SK-N-SH treated with all-trans-retinoic acid at 6 μM for 48 hours (cell line): Measurements from ENCODE around the gene BCKDHA.

Experiments
- ATAC-seq: fragments of 200-7000 bp; cut with Tn5 transposase; 3 replicates; pipeline ENCODE4 v1.9.1; 2020; ENCODE audit warnings: mild to moderate bottlenecking, moderate library complexity
- BACH2 ChIP-seq: fragments of 250-450 bp; sonication (Bioruptor Pico); IDR thresholded peaks from 2 replicates; pipeline ENCODE4 v1.9.0; 2021; ENCODE audit warnings: mild to moderate bottlenecking, borderline replicate concordance
- CREB5 ChIP-seq: fragments of 250-450 bp; sonication (Bioruptor Pico); IDR thresholded peaks from 2 replicates; pipeline ENCODE4 v1.5.1; 2020; ENCODE audit warnings: low read depth, mild to moderate bottlenecking, moderate library complexity
- CSDC2 ChIP-seq: fragments of 250-450 bp; sonication (Bioruptor Pico); IDR thresholded peaks from 2 replicates; pipeline ENCODE4 v1.5.0; 2020; ENCODE audit warnings: mild to moderate bottlenecking, moderate library complexity
- ESRRG ChIP-seq: fragments of 250-450 bp; sonication (Bioruptor Pico); IDR thresholded peaks from 2 replicates; pipeline ENCODE4 v1.6.1; 2021; ENCODE audit warnings: mild to moderate bottlenecking
- GLIS3 ChIP-seq: fragments of 250-450 bp; sonication (Bioruptor Pico); IDR thresholded peaks from 2 replicates; pipeline ENCODE4 v1.5.0; 2020; ENCODE audit warnings: mild to moderate bottlenecking, moderate library complexity
- ISL1 ChIP-seq: fragments of 250-450 bp; sonication (Bioruptor Pico); IDR thresholded peaks from 2 replicates; pipeline ENCODE4 v2.1.2; 2022; ENCODE audit warnings: mild to moderate bottlenecking, moderate library complexity
- OSR1 ChIP-seq: fragments of 250-450 bp; sonication (Bioruptor Pico); IDR thresholded peaks from 2 replicates; pipeline ENCODE4 v1.8.0; 2022; ENCODE audit warnings: moderate library complexity, mild to moderate bottlenecking, inconsistent platforms
- PATZ1 ChIP-seq: fragments of 250-450 bp; sonication (Bioruptor Pico); IDR thresholded peaks from 2 replicates; pipeline ENCODE4 v1.8.0; 2020; ENCODE audit warnings: mild to moderate bottlenecking, moderate library complexity, borderline replicate concordance
- POU6F1 ChIP-seq: fragments of 250-450 bp; sonication (Bioruptor Pico); IDR thresholded peaks from 2 replicates; pipeline ENCODE4 v1.8.0; 2021; ENCODE audit warnings: low read depth, mild to moderate bottlenecking, moderate library complexity, borderline replicate concordance
- PPARA ChIP-seq: fragments of 250-450 bp; sonication (Bioruptor Pico); IDR thresholded peaks from 2 replicates; pipeline ENCODE4 v1.5.0; 2020; ENCODE audit warnings: mild to moderate bottlenecking, borderline replicate concordance
- RARB ChIP-seq: fragments of 250-450 bp; sonication (Bioruptor Pico); IDR thresholded peaks from 2 replicates; pipeline ENCODE4 v1.8.0; 2021; ENCODE audit warnings: mild to moderate bottlenecking, moderate library complexity
- SNAI2 ChIP-seq: fragments of 250-450 bp; sonication (Bioruptor Pico); IDR thresholded peaks from 2 replicates; pipeline ENCODE4 v1.5.0; 2020; ENCODE audit warnings: mild to moderate bottlenecking, moderate library complexity
- TCF4 ChIP-seq: fragments of 250-450 bp; sonication (Bioruptor Pico); IDR thresholded peaks from 2 replicates; pipeline ENCODE4 v1.8.0; 2021; ENCODE audit warnings: mild to moderate bottlenecking, moderate library complexity, borderline replicate concordance
- TOX ChIP-seq: fragments of 250-450 bp; sonication (Bioruptor Pico); IDR thresholded peaks from 2 replicates; pipeline ENCODE4 v1.8.0; 2021; ENCODE audit warnings: mild to moderate bottlenecking, moderate library complexity, borderline replicate concordance
- TSHZ2 ChIP-seq: fragments of 250-450 bp; sonication (Bioruptor Pico); IDR thresholded peaks from 2 replicates; pipeline ENCODE4 v1.5.0; 2020; ENCODE audit warnings: mild to moderate bottlenecking, moderate library complexity
- ZC3H10 ChIP-seq: fragments of 250-450 bp; sonication (Bioruptor Pico); IDR thresholded peaks from 2 replicates; pipeline ENCODE4 v1.5.1; 2021; ENCODE audit warnings: mild to moderate bottlenecking, moderate library complexity
- ZFP3 ChIP-seq: fragments of 250-450 bp; sonication (Bioruptor Pico); IDR thresholded peaks from 2 replicates; pipeline ENCODE4 v1.5.0; 2020; ENCODE audit warnings: mild to moderate bottlenecking, moderate library complexity
- ZFP30 ChIP-seq: fragments of 450-650 bp; formaldehyde crosslinking; IDR thresholded peaks from 2 replicates; pipeline ENCODE4 v1.5.0; 2022; ENCODE audit warnings: mild to moderate bottlenecking, moderate library complexity
- ZNF70 ChIP-seq: fragments of 450-650 bp; formaldehyde crosslinking; IDR thresholded peaks from 2 replicates; pipeline ENCODE4 v1.5.0; 2020; ENCODE audit warnings: mild to moderate bottlenecking, moderate library complexity

BCKDHA gene

GRCh38 chr19:41371541-41371940 lies 26.1 kb upstream of the BCKDHA start:
- no peak for TF ChIP-seq GLIS3 (CRISPR knock-in tag)
- ATAC-seq: no peak

- TF ChIP-seq GLIS3 (CRISPR knock-in tag) (no peak), PATZ1 (CRISPR knock-in tag) (no peak), ISL1 (CRISPR knock-in tag) (no peak), TOX (CRISPR knock-in tag) (no peak), CREB5 (no peak)
- ATAC-seq: no peak
Measured at GRCh38 chr19:41372501-41372900, 25.1 kb upstream of the BCKDHA start.

- ATAC-seq: peak; percentile 82
- TF ChIP-seq SNAI2 (CRISPR knock-in tag): peak; percentile 95; the same call in 1 of the 2 replicates
- TF ChIP-seq ZNF70 (CRISPR knock-in tag): no peak
- no peak for TF ChIP-seq PPARA (CRISPR knock-in tag)
- TF ChIP-seq ISL1 (CRISPR knock-in tag): peak; percentile 35; the same call in 1 of the 2 replicates
- peak; percentile 97 for TF ChIP-seq TCF4
- TF ChIP-seq GLIS3 (CRISPR knock-in tag): 0 out of 2 replicates have a peak, but pooled peaks have one; percentile 42
- TF ChIP-seq ZFP30 (CRISPR knock-in tag): no peak
- TF ChIP-seq TSHZ2 (CRISPR knock-in tag): peak; percentile 37; the same call in 1 of the 2 replicates
- peak; percentile 73; the same call in 1 of the 2 replicates for TF ChIP-seq ZFP3 (CRISPR knock-in tag)
- TF ChIP-seq ZC3H10 (CRISPR knock-in tag): no peak
- TF ChIP-seq TOX (CRISPR knock-in tag): no peak
- TF ChIP-seq, all 23 proteins: peak for 6
Measured at GRCh38 chr19:41373993-41374392, 23.6 kb upstream of the BCKDHA start.

- ATAC-seq: peak; percentile 15; the same call in 1 of the 3 replicates
- TF ChIP-seq ZC3H10 (CRISPR knock-in tag) (no peak), GLIS3 (CRISPR knock-in tag) (no peak), ZFP3 (CRISPR knock-in tag) (no peak), TOX (CRISPR knock-in tag) (no peak), OSR1 (CRISPR knock-in tag) (no peak), BACH2 (CRISPR knock-in tag) (no peak), ZNF70 (CRISPR knock-in tag) (no peak), POU6F1 (CRISPR knock-in tag) (no peak), ISL1 (CRISPR knock-in tag) (no peak), RARB (CRISPR knock-in tag) (no peak)
Measured at GRCh38 chr19:41376241-41376997, 21.2 kb upstream of the BCKDHA start, which contains the start of gene TMEM91. TMEM91 (plus strand) TSS chr19:41376533; CDS start chr19:41378310, 1,777 bp downstream.

- ATAC-seq: no peak; the same call in 2 of the 3 replicates
- no peak for TF ChIP-seq ZFP30 (CRISPR knock-in tag)
- TF ChIP-seq BACH2 (CRISPR knock-in tag): no peak
- no peak for TF ChIP-seq ESRRG (CRISPR knock-in tag)
- TF ChIP-seq ISL1 (CRISPR knock-in tag): no peak
- TF ChIP-seq OSR1 (CRISPR knock-in tag): no peak
- no peak for TF ChIP-seq PPARA (CRISPR knock-in tag)
- no peak for TF ChIP-seq GLIS3 (CRISPR knock-in tag)
- TF ChIP-seq SNAI2 (CRISPR knock-in tag): no peak
- no peak for TF ChIP-seq PATZ1 (CRISPR knock-in tag)
- no peak for TF ChIP-seq POU6F1 (CRISPR knock-in tag)
- no peak for TF ChIP-seq CSDC2 (CRISPR knock-in tag)
Measured at GRCh38 chr19:41376998-41377365, 20.6 kb upstream of the BCKDHA start.
